Measurements from ENCODE around the gene FKBP10.

Gene FKBP10

GRCh38 chr17:41794540-41794975 is 18.2 kb upstream of the FKBP10 start:
- Mint-ChIP-seq H3K27me3 (ENCODE audit: low read depth, poor library complexity) (peaks cover 11% of the 10 kb centered on the region), H3K4me3 (no peak overlapping the region), H3K36me3 (ENCODE audit: low read depth) (no peaks in the 10 kb centered on the region), H3K4me1 (peaks cover 75% of the 10 kb centered on the region), H3K9me3 (no peaks in the 10 kb centered on the region), H3K27ac (peak overlapping the region; percentile 59)
- TF ChIP-seq, protein P1, sequence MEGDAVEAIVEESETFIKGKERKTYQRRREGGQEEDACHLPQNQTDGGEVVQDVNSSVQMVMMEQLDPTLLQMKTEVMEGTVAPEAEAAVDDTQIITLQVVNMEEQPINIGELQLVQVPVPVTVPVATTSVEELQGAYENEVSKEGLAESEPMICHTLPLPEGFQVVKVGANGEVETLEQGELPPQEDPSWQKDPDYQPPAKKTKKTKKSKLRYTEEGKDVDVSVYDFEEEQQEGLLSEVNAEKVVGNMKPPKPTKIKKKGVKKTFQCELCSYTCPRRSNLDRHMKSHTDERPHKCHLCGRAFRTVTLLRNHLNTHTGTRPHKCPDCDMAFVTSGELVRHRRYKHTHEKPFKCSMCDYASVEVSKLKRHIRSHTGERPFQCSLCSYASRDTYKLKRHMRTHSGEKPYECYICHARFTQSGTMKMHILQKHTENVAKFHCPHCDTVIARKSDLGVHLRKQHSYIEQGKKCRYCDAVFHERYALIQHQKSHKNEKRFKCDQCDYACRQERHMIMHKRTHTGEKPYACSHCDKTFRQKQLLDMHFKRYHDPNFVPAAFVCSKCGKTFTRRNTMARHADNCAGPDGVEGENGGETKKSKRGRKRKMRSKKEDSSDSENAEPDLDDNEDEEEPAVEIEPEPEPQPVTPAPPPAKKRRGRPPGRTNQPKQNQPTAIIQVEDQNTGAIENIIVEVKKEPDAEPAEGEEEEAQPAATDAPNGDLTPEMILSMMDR (IDR thresholded peaks at IDR 0.05): no peak
- no peak for DNase-seq

- Mint-ChIP-seq H3K4me3 (no peak overlapping the region), H3K27me3 (ENCODE audit: low read depth, poor library complexity) (peaks cover 8% of the 10 kb centered on the region), H3K36me3 (ENCODE audit: low read depth) (no peaks in the 10 kb centered on the region), H3K27ac (no peak overlapping the region), H3K4me1 (peaks cover 79% of the 10 kb centered on the region), H3K9me3 (no peaks in the 10 kb centered on the region)
- no peak for DNase-seq
- TF ChIP-seq, protein P1 (IDR thresholded peaks at IDR 0.05): no peak
Measured at GRCh38 chr17:41796121-41796895, 16.5 kb upstream of the FKBP10 start.

DNA sequence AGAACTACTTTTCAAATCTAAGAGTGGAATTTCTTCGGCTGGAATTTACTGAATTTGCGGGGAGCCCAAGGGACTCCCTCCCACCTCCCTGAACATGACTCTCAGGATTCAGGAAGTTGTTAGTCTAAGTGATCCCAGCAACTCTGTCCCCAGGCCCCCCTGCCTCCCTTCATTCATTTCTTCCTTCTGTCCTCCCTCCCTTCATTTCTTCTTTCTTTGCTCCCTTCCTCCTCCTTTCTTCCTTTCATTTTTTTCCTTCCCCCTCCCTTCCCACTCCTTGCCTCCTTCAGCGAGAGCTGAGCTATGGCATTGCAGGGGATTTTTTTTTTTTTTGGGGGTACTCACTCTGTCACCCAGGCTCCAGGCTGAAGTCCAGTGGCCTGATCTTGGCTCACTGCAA is 15.4 kb upstream of the FKBP10 start:
- peak overlapping the region; percentile 25 for H3K27ac Mint-ChIP-seq
- H3K4me3 Mint-ChIP-seq: no peak overlapping the region
- peaks cover 8% of the 10 kb centered on the region for H3K27me3 Mint-ChIP-seq (ENCODE audit: low read depth, poor library complexity)
- no peaks in the 10 kb centered on the region for H3K9me3 Mint-ChIP-seq
- peaks cover 5% of the 10 kb centered on the region for H3K36me3 Mint-ChIP-seq (ENCODE audit: low read depth)
- peaks cover 75% of the 10 kb centered on the region for H3K4me1 Mint-ChIP-seq
- TF ChIP-seq, protein P1 (IDR thresholded peaks at IDR 0.05): no peak
- DNase-seq: no peak

DNA sequence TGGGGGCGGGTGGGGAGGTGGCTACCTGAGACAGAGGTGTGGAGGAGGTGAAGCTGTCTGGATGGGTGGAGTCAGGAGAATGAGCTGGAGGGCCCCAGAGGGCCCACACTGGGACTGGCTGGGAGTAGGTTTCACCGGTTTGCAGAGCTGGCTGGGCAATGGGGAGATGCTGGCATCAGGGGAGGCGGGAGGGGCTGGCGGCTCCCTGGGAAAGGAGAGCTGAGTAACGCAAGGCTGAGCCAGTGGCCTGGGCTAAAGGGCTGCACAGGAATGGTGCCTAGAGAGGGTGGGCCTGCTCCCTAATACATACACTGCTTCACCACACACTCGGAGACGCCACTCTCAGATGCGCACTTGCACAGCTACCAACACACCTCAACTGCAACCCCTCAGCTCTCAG is 13.4 kb upstream of the FKBP10 start:
- Mint-ChIP-seq H3K4me3 (peak overlapping the region; percentile 35), H3K27ac (no peak overlapping the region), H3K4me1 (peaks cover 65% of the 10 kb centered on the region), H3K27me3 (ENCODE audit: low read depth, poor library complexity) (peaks cover 4% of the 10 kb centered on the region), H3K9me3 (no peaks in the 10 kb centered on the region), H3K36me3 (ENCODE audit: low read depth) (peaks cover 12% of the 10 kb centered on the region)
- no peak for DNase-seq
- TF ChIP-seq, protein P1 (IDR thresholded peaks at IDR 0.05): no peak

- DNase-seq: peak; percentile 49
- H3K9me3 Mint-ChIP-seq: no peaks in the 10 kb centered on the region
- TF ChIP-seq, protein P1 (IDR thresholded peaks at IDR 0.05): no peak
- peaks cover 4% of the 10 kb centered on the region for H3K27me3 Mint-ChIP-seq (ENCODE audit: low read depth, poor library complexity)
- peak overlapping the region; percentile 99 for H3K27ac Mint-ChIP-seq
- peak overlapping the region; percentile 72 for H3K4me3 Mint-ChIP-seq
- H3K4me1 Mint-ChIP-seq: peaks cover 51% of the 10 kb centered on the region
- H3K36me3 Mint-ChIP-seq (ENCODE audit: low read depth): peaks cover 19% of the 10 kb centered on the region
Measured at GRCh38 chr17:41800601-41801373, 12.0 kb upstream of the FKBP10 start.
